Activated T-cell treated with anti-CD3 and anti-CD28 coated beads for 4 hours (primary cell): ENCODE measurements around the gene MAD2L2.

Experiments
- DNase-seq: peaks from one replicate; pipeline ENCODE4 v3.0.0-alpha.2; 2020

The MAD2L2 gene

DNA sequence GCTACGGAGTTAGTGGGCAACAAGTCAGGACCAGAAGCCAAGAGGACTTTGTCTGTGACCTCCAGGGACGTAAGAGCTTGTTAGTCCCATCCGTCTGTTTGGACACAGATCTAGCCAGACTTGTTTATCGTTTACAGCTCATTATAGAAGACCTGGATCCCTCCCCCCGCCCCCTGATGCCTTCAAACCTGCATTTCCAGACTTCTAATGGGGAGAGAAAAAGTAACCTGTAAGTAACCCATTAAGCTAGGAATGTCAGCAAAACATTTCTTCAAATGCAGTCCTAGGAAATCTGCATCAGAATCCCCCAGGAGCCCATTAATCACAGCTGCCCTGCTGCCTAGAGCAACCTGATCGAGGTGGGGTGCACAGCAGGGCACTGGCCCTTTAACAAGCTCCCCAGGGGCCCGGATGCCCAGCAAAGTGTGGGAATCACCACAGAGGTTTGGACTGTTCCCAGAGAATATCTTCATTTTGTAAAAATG is 1.4 kb upstream of the MAD2L2 start:
- DNase-seq, result no peak

DNA sequence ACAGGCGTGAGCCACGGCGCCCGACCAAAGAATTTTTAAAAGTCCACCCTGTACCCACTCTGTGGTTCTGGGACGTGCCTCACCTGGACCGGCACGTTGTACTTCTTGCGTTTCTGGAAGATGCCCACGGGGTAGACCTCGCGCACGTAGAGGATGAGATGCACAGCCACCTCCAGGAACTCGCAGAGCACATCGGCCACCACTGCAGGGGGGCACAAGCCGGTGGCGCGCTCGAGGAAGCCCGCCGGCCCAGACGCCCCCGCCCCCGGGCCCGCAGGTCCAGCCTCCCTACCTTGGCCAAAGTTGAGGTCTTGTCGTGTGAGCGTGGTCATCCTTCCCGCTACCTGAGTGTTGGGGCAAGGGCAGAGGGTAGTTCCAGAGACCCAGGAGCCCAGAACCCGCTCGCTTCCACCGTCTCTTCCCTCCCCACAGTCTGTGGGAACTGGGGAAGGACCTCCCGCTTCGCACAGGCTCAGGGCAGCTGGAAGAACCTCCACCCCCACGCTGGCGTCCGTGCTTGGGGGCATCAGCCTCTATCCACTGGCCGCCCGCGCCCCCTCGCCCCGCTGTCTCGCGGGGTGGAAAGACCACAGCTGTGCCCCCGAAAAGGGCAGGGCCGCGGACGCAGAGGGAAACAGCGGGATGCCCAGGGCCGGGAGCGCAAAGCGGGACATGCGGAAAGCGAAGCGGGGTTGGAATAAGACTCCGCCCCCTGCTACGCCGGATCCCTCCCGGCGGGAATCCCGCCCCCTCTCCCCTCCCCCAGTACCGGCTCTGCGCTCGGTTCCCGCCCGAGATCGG is 478 bp downstream of the MAD2L2 start:
- DNase-seq, result no peak

DNA sequence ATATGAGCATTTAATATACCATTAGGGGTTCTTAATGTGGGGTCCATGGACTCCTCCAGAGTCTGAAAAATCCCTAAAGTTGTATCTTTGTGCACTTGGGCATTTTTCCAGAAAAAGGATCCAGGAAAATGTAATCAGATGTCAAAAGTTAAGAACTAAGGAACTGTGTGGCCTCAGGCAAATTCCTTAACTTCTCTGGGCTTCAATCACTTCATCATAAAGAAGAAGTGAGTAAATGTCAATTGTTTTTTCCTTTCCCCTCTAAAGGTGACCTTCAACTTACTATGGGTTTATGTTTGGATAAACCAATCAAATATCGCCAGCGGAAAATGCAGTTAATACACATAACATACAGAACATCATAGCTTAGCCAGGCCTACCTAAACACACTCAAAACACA is 2.5 kb downstream of the MAD2L2 start:
- DNase-seq, result no peak

DNA sequence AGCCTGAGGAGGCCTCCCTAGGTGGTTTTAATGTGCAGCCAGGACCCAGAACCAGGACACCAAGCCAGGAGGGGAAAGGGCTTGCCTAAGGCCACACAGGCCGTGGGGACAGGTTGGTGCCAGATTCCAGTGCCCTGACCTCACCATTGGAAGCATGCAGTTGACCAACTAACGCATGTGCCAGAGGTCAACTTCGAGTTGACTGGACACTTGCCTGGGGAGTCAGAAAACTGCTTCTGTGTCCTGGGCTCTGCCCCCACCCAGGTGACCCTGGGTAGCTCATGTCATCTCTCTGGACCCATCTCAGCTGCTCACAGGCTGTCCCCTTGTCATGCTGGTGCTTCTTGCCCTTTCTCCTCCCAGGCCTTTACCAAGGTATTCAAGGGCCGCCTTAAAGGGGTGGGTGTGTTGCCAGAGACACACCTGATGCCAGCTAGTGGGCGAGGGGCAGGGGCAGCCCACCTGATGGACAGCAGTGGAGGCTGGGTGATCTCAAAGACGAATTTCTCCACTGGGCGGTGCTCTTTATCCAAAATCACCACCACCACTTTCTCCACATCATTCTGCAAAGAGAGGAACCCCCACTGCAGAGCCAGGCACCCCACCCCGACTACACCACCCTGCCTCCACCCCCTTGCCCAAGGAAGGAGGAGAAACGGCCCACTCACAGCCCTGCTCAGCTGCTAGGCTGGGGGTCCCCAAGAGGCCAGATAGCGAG is 4.4 kb downstream of the MAD2L2 start:
- DNase-seq, result no peak

DNA sequence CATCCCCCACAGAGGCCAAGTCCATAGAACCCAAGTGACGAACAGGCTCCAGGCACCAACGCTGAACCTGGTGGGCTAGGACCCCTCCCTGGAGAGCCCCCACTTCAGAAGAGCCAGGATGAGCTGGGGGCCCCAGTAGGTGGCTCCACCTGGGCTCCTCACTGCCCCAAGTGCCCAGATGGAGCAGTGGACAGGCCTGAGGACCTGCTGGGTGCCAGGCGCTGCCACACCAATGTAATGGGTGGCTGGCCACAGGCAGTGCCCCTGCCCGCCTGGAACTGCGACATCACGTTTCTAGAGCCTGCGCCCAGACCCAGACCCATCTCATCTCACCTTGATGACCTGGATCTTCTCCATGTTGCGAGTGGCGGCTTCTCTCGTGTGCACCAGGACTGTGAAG is 5.6 kb downstream of the MAD2L2 start:
- no peak for DNase-seq

DNA sequence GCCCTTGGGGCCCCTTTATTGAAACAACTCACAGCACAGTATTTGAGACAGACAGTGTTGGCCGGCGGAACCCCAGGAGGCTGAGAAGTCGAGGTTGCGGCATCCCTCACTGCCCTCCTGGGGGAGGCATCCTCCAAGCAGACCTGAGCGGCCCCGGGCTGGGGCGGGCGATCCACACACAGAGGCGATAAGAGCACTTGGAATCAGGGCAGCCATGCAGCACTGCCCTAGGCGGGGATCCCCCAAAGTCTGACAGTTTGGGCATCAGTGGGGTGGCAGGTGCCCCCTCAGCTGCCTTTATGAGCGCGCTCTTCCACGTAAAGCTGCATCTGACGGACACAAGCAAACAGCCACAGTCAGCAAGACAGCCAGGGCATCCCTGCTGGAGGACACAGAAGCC is 6.5 kb downstream of the MAD2L2 start:
- no peak for DNase-seq

DNA sequence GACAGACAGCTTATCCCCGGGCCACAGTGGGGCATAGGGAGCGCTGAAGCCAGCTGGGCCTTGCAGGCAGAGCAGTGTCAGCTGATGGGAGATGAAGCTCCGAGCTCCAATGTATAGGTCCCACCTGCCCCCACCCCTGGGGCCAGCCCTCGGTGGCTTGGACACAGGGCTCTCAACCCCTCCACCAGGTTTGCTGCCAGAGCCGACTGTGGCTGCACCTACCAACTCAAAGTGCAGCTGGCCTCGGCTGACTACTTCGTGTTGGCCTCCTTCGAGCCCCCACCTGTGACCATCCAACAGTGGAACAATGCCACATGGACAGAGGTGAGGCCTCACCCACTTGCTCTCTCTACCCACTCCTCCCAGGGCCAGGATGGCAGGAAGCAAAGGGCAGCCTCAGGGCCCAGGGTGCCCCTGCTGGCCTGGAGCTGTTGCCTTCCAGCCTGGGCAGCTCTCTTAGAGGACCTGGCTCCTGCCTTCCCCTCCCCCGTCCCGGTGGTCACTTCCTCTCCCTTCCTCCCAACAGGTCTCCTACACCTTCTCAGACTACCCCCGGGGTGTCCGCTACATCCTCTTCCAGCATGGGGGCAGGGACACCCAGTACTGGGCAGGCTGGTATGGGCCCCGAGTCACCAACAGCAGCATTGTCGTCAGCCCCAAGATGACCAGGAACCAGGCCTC is 7.7 kb downstream of the MAD2L2 start:
- no peak for DNase-seq

DNA sequence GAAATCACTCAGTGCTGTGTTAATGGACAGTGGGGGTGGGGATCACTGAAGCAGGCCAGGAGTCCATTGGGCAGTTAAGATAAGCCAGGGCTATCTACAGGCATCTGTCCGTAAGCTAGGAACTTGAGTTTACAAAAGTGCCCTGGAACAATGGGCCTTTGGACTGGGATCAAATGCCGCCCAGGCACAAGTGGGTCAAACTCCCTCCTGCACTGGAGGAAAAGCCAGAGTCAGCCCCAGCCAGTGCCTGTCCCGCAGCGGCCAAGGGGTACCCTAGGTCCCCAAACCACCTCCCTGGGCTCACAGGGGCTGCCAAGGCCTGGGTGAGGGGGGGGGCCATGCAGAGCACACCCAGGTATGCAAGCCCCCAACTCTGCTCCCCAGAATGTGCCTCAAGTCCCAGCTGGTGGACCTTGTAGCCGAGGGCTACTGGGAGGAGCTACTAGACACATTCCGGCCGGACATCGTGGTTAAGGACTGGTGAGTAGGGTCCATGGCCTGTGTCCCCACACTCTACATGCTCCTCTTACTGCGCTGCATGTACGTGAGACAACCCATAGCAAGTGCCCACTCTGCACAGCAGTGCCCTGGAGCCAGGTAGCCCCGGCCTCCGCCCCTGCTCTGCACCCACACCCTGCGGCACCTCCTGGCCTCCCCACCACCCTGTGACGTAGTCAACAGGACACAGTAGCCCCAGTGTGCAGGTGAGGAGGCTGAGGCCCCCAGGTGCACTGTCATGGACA is 9.2 kb downstream of the MAD2L2 start:
- no peak for DNase-seq

DNA sequence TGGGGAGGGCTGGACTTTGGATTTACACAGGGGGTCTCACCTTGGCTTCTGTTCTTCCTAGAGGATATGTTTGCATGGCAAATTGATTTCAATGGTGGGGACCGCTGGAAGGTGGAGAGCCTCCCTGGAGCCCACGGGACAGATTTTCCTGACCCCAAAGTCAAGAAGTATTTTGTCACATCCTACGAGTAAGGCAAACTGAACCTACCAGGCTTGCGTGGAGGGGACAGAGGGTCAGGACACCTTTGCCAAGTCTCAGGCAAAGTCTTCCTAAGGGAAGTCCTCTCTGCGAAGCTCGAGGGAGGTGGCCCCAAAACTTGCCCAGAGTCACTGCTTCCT is 9.8 kb downstream of the MAD2L2 start:
- no peak for DNase-seq

DNA sequence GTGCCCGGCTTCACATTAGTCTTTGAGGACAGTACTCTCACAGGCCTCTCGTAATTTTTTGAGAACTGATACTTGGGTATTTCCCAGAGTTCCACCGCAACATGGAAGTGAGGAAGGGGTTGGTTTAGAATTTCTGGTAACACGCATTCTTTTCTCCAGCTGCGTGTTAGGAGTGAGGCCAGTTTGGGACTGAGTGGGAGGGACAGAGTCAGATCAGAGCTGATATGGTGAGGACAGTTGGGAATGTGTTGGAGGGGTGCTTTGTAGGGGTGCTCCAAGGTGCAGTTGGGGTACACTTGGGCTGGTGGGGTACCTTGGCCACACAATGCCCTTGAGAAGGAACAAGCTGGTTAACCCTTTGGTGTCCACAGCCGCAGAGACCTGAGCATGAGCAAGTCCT is 10.2 kb downstream of the MAD2L2 start:
- no peak for DNase-seq

DNA sequence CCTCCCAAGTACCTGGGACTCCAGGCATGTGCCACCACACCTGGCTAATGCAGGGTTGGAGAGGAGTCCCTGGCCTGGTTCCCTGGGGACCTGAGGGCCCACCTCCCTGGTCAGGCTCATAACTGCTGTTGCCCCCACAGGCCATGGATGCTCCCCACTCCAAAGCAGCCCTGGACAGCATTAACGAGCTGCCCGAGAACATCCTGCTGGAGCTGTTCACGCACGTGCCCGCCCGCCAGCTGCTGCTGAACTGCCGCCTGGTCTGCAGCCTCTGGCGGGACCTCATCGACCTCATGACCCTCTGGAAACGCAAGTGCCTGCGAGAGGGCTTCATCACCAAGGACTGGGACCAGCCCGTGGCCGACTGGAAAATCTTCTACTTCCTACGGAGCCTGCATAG is 12.4 kb downstream of the MAD2L2 start:
- DNase-seq, result no peak

DNA sequence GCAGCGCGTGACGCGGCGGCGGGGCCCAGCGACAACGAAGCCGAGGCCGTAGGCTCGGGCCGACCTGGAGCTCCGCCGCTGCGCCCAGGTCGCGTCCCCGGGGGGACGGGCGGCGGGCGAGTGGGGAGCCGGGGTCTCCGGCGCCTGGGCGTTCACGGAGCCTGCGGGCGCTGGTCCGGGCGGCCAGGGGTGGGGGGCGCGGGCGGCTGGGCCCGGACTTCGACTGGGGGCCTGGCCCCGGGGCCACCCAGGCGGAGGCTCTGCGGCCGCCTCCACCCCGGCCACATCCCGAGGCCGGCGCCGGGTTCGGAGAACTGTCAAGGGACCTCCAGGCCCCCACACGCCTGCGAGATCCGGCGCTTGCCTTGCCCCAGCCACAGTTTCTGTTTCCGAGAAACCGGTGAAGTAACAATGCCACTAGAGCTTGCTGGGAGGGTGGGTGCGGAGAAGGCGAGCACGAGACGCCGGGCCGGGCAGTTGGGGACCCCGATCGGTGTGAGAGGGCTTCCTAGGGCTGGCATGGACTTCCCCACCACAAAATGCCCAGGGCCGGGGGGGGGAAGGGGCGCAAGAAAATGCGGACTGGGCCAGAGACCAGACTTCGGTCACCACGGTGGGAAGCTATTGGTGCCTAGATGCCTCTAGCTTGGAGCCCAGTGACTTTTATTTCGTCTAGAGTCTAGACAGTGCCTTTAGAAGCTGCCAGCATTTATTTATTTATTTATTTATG is 16.4 kb downstream of the MAD2L2 start:
- DNase-seq, result peak; percentile 53

DNA sequence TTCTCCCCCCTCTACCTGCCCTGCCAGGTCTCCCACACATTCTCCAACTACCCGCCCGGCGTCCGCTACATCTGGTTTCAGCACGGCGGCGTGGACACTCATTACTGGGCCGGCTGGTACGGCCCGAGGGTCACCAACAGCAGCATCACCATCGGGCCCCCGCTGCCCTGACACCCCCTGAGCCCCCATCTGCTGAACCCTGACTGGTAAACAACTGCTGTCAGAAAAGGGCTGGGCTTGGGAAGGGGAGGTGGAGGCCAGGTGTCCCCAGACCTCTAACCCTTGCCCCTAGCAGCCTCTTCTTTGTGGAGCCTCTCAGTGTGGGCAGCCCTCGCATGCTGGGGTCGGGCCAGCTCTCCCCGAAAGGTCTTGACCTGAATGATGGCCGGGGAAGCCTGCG is 19.8 kb downstream of the MAD2L2 start:
- DNase-seq, result no peak

DNA sequence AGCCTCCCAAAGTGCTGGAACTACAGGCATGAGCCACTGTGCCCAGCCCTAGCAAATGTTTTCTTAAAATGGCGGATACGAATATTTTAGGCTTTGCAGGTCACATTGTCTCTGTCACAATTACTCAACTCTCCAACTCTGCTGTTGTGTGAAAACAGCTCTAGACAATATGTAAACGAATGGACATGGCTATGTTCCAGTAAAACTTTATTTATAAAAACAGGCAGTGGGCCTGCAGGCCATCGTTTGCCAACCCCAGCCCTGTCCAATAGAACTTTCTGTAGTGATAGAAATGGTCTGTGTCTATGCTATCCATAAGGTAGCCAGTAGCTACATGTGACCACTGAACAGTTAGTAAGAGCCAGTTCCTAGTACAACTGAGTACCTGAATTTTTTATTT is 21.2 kb downstream of the MAD2L2 start:
- no peak for DNase-seq

DNA sequence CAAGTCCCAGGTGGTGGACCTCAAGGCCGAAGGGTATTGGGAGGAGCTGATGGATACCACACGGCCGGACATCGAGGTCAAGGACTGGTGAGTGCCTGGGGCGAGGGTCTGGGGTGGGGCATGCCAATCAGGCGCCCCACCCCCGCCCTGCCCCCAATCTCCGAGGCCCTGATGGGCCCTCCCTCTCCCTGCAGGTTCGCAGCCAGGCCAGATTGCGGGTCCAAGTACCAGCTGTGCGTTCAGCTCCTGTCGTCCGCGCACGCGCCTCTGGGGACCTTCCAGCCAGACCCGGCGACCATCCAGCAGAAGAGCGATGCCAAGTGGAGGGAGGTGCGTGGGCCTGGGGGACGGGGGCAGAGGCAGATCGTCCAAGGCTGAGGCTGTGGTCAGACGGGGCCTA is 22.4 kb downstream of the MAD2L2 start:
- DNase-seq, result no peak

DNA sequence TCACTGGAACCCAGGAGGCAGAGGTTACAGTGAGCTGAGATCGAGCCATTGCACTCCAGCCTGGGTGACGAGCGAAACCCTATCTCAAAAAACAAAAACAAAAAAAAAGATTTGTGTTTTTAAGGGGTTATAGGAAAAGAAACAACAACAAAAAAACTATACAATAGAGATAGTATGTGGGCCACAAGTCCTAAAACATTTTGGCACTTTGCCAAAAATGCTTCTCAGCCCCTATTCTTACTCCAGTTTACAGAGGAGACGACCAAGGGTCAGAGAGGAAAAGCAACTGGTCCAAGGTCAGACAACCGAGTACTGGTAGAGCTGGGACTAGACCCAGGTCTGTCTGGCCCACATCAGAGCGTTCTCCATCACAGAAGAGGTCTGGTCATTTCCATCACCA is 23.3 kb downstream of the MAD2L2 start:
- DNase-seq, result no peak

DNA sequence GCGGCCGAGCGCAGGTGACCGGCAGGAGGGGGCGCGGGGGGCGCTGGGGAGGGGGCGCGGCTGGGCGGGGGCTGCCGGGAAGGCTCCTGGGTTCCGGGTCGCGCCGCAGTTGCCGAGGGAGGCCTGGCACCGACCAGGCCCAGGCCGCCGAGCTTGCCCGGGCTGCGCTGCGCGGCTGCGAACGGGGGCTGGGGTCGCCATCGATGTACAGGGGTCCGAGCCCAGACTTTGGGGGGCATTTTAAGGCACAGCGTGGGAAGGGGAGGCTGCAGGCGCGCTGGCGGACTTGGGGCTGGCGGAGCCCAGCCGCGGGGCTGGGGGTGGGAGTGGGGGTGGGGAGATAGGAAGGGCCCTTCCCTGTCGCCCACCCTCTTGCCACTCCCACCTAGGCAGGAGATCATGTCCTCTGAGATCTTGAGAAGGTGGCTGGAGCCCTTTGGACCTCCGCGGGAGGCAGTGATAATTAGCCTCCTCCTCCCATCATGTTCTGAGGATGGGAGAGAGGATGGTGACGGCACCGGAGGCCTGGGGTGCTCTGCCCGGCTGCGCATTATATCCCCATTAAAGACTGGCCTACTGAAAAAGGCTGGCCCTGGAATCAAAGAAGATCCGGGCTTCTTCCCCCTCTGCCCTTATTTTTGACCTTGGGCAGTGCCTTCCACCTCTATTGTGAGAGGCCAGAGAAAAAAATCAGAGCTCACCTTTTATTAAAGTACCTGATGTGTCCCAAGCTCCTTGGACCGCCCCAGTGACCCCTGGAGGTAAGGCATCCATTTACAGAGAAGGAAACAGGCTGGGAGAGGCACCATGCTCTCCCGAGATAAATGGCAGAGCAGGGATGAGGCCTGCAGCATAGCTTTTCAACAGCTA is 25.8 kb downstream of the MAD2L2 start:
- DNase-seq, result no peak

DNA sequence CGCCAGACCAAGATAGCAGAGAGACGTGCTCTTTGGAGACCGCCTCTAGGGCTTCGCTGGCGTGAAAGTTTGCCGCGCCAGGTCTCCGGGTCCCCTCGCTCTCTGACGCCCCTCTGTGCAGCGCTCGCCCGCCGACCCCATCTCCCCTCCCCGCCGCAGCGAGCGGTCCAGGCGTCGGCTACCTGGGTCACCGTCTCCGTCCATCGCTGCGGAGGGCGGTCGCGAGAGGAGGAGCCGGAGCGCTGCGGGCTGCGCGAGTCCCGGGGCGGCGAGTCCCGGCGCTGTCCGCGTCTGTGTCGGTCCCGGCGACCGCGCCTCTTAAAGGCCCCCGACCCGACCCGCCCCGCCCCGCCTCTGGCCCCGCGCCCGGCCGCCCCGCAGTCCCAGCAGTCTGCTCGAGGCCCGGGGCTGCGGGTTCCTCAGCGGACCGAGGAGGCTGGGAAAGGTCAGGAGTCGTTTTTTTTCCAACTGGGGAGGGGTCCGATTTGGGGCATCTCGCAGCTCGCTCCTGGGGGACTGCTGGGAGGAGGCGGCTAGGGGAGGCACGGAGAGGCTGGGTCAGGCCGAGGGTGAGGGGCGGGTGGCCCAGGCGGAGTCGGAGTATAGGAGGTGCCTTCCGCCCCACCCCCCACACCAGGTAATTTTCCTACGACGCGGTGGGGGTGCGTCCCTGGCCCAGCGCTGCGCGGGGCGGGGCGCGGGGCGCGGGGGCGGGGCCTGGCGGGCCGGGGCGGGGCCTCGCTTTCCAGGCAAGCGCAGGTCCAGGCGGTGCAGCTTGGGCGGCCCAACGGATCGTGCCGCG is 26.6 kb downstream of the MAD2L2 start, which contains the start of the genes FBXO2 and FBXO44:
Gene FBXO2, minus strand, starts transcription at position 293 of the 802 bp plus-strand sequence. Its CDS starts 89 bp downstream, at position 204.
Gene FBXO44, plus strand, starts transcription at position 741 of the 802 bp plus-strand sequence. CDS start 959 bp downstream, outside the sequence.
- DNase-seq, result peak; percentile 67

DNA sequence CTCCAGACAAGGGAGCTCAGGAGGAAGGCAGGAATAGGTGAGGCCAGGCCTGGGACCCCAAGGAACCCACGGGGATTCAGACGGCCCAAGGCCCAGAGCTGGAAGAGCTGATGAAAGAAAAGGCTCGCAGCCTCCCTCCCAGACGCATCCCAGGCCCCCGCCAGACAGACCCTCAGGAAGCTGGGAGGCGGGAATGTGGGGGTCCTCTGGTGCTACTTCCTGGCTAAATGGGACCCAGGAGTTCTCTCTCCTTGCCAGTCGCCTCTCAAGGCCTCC is 27.1 kb downstream of the MAD2L2 start:
- no peak for DNase-seq

DNA sequence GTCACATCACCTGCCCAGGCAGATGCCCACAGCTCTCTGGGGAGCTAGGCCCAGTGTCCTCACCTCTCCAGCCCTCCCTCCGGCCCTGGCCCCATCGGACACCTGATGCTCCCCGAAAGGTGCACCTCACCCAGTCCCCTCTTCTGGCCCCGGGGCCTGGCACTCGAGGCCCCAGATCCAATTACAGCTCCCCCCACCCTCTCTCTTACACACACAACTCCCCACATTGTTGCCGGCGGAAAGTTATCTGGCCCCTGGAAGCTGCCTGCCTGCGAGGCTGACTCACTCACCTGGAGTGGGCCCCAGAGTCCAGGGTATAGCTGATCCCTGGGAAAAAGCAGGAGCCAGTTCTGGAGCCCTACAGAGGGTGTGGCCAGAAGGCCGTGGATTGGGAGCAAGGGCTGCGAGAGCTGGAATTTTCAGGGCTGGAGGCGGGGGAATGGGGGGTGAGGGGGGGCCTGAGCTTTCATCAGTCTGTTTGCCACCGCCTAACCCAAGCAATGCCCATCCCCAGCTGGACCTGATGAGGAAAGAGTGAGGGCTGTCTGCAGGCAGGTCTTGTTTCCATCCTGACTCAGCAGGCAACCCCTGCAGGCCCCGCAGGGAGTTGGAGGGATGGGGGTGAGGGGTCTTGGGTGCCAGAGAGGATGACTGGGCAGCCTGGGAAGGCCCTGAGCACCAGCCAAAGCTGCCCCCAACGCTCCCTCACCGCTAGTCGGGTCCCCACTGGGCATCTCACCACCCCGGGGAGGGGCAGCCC is 27.7 kb downstream of the MAD2L2 start:
- no peak for DNase-seq
